Activated naive CD4-positive, alpha-beta T cell treated with anti-CD3 and anti-CD28 coated beads, Interleukin-2, amount 50 U/mL, for 24 hours (primary cell): ENCODE data around the gene AKR1A1.
A peak's percentile ranks its signal among the peaks of the same experiment; 100 is the strongest.
"Not testable (repeated sequence)": the region's sequence is repeated elsewhere in the genome, so short reads cannot be mapped to it uniquely, and the experiment has no call there.

ENCODE experiments used
- H3K27ac Mint-ChIP-seq: one replicate; pipeline ENCODE4 v1.8.0; 2021; ENCODE audit warnings: mild to moderate bottlenecking, mixed read lengths
- H3K27me3 Mint-ChIP-seq: one replicate; pipeline ENCODE4 v1.8.0; 2021; ENCODE audit warnings: mixed read lengths
- H3K36me3 Mint-ChIP-seq: one replicate; pipeline ENCODE4 v1.8.0; 2021; ENCODE audit warnings: mixed read lengths
- H3K4me1 Mint-ChIP-seq: one replicate; pipeline ENCODE4 v1.8.0; 2021; ENCODE audit warnings: mixed read lengths
- H3K4me3 Mint-ChIP-seq: one replicate; pipeline ENCODE4 v1.8.0; 2021; ENCODE audit warnings: mild to moderate bottlenecking, mixed read lengths
- H3K9me3 Mint-ChIP-seq: one replicate; pipeline ENCODE4 v1.8.0; 2021; ENCODE audit warnings: mixed read lengths

Gene AKR1A1

GRCh38 chr1:45518910-45519309 lies 31.7 kb upstream of the AKR1A1 start:
- Mint-ChIP-seq H3K9me3 (no peaks in the 10 kb centered on the region), H3K4me3 (peak overlapping the region; percentile 97), H3K27ac (peak overlapping the region; percentile 62), H3K27me3 (no peaks in the 10 kb centered on the region), H3K36me3 (peaks cover 12% of the 10 kb centered on the region), H3K4me1 (peaks cover 49% of the 10 kb centered on the region)

- H3K9me3 Mint-ChIP-seq, H3K27me3 Mint-ChIP-seq: not testable (repeated sequence)
- H3K4me1 Mint-ChIP-seq: peaks cover 49% of the 10 kb centered on the region
- H3K4me3 Mint-ChIP-seq: peak overlapping the region; percentile 97
- H3K36me3 Mint-ChIP-seq: peaks cover 11% of the 10 kb centered on the region
- H3K27ac Mint-ChIP-seq: peak overlapping the region; percentile 46
Measured at GRCh38 chr1:45519774-45520173, 30.9 kb upstream of the AKR1A1 start.

DNA sequence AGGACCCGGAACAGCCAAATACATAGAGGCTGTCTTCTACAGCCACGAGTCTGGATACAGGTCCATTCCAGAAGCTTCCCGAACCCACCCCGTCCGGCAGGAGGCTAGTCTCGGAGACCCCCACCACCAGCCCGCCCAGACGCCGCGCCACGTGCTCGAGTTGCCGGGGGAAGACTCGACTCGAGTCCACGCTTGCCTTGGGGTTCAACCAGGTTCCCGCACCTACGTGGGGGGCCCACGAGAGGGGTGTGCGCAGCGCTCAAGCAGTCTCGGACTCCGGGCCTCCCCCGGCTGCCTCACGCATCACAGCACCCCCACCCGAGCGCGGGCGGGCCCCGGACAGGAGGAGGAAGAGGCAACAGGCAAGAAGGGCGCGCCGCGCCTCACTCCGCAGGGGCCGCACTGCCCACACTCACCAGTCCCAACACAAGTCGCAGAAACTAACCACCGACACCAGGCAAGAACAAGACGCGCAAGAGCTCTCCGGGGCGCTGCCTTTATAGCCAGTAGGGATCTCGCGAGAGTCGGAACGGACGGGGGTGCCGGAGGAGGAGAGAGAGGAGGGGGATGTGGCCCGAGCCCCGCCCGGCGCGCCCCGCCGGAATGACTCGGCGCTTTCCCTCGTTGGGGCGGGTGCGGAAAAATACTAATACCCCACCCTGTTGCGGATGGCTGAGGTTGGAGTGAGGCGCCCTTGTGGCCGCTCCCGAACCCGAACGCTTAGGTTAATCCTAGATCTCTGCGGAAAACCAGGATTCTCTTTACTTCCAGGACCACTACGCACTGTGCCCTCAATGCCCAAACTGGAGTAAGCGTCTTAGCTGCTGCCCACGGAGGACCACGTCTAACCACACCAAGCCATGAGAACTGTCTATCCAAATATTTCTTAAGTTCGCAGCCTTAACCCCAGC lies 29.0 kb upstream of the AKR1A1 start, which contains the start of gene PRDX1:
PRDX1 (minus strand) TSS at position 472 of the 911 bp plus-strand sequence. CDS start 2,841 bp downstream, outside the sequence.
- Mint-ChIP-seq H3K9me3 (no peaks in the 10 kb centered on the region), H3K4me1 (peaks cover 37% of the 10 kb centered on the region), H3K4me3 (peak within 1 kb of the TSS; percentile 97), H3K27ac (peak within 1 kb of the TSS; percentile 95), H3K27me3 (no peaks in the 10 kb centered on the region), H3K36me3 (peaks cover 2% of the 10 kb centered on the region)

- peaks cover 1% of the 10 kb centered on the region for H3K36me3 Mint-ChIP-seq
- no peaks in the 10 kb centered on the region for H3K27me3 Mint-ChIP-seq
- H3K9me3 Mint-ChIP-seq: no peaks in the 10 kb centered on the region
- peak overlapping the region; percentile 97 for H3K4me3 Mint-ChIP-seq
- peaks cover 33% of the 10 kb centered on the region for H3K4me1 Mint-ChIP-seq
- H3K27ac Mint-ChIP-seq: peak overlapping the region; percentile 95
Measured at GRCh38 chr1:45522324-45523104, 28.1 kb upstream of the AKR1A1 start.

DNA sequence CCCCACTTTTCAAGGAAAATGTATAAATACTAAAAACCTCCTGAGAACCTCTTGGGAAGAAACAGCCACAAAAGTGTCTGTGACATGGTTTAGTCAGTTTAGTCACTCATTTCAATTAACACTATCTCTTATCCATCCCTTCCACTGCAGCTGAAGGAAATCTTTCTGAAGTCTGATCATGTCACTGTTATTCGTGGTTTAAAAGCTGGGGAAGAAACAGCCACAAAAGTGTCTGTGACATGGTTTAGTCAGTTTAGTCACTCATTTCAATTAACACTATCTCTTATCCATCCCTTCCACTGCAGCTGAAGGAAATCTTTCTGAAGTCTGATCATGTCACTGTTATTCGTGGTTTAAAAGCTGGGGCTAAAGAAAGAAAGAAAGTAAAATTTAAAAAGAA lies 27.1 kb upstream of the AKR1A1 start:
- peak overlapping the region; percentile 52 for H3K27ac Mint-ChIP-seq
- H3K27me3 Mint-ChIP-seq, H3K9me3 Mint-ChIP-seq, H3K4me3 Mint-ChIP-seq, H3K36me3 Mint-ChIP-seq: not testable (repeated sequence)
- H3K4me1 Mint-ChIP-seq: peaks cover 32% of the 10 kb centered on the region

- not testable (repeated sequence) for H3K9me3 Mint-ChIP-seq, H3K27me3 Mint-ChIP-seq, H3K4me3 Mint-ChIP-seq, H3K36me3 Mint-ChIP-seq, H3K27ac Mint-ChIP-seq
- H3K4me1 Mint-ChIP-seq: peaks cover 27% of the 10 kb centered on the region
Measured at GRCh38 chr1:45523975-45524374, 26.7 kb upstream of the AKR1A1 start.

GRCh38 chr1:45526135-45526644 lies 24.4 kb upstream of the AKR1A1 start:
- Mint-ChIP-seq H3K27me3 (no peaks in the 10 kb centered on the region), H3K9me3 (no peaks in the 10 kb centered on the region), H3K4me3 (no peak overlapping the region), H3K27ac (no peak overlapping the region), H3K4me1 (peaks cover 22% of the 10 kb centered on the region), H3K36me3 (no peaks in the 10 kb centered on the region)

DNA sequence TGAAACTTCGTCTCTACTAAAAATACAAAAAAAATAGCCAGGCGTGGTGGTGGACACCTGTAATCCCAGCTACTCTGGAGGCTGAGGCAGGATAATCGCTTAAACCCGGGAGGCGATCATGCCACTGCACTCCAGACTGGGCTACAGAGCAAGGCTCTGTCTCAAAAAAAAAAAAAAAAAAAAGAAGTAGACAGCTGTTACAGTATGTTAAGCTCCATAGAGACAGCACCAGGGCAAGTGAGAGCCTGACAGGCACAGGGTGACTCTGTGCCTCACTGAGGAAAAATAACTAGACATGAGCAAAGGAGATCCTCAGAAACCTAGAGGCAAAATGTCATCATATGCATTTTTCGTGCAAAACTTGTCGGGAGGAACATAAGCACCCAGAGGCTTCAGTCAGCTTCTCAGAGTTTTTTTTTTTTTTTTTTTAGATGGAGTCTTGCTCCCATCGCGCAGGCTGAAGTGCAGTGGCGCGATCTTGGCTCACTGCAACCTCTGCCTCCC lies 19.9 kb upstream of the AKR1A1 start:
- Mint-ChIP-seq H3K4me3 (no peak overlapping the region), H3K27ac (no peak overlapping the region), H3K36me3 (no peaks in the 10 kb centered on the region), H3K27me3 (no peaks in the 10 kb centered on the region), H3K9me3 (no peaks in the 10 kb centered on the region), H3K4me1 (no peaks in the 10 kb centered on the region)

DNA sequence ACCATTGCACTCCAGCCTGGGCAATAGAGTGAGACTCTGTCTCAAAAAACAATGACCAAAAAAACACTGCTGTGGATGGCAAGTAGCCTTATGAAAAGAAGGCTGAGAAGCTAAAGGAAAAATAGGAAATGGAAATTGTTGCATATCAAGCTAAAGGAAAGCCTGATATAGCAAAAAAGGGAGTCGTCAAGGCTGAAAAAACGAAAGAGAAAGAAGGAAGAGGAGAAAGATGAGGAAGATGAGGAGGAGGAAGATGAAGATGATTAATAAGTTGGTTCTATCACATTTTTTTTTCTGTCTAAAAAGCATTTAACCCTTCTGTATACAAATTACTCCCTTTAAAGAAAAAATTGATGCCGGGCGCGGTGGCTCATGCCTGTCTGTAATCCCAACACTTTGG lies 18.8 kb upstream of the AKR1A1 start:
- H3K27me3 Mint-ChIP-seq: no peaks in the 10 kb centered on the region
- no peak overlapping the region for H3K27ac Mint-ChIP-seq
- peaks cover 4% of the 10 kb centered on the region for H3K4me1 Mint-ChIP-seq
- no peaks in the 10 kb centered on the region for H3K9me3 Mint-ChIP-seq
- H3K4me3 Mint-ChIP-seq: no peak overlapping the region
- no peaks in the 10 kb centered on the region for H3K36me3 Mint-ChIP-seq

DNA sequence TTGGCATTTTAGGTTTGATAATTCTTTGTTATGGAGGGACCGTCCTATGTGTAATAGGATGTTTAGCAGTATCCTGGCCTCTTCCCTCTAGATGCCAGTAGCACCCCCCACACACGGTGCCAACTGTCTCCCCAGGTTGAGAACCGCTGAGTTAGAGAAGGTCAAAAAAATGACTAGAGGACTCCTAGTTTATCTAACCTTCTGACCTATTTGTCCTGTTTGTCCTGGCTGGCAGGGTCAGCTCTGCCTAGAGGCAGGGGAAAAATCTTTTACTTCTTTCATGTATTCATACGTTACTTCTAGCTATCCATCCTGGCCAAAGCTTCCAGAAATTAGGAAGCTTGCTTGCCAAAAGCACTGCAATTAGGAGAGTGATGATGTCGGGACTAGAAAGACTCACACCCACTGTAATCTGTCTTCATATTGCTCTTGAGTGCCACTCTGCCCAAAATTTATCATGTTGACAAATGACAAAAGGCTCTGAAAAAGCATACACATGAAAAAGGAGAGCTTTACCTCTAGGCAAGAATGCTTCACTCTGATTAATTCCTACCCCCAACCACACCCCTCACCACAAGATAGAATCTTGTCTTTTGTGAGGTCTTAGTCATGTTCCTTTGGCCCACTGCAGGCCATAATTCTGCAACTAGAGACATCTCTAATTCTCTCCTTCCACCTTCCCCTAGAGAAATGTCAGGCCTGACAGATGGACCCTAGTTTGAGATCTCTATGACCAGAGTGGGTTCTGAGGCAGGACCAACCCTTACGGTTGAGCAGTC lies 14.4 kb upstream of the AKR1A1 start:
- Mint-ChIP-seq H3K9me3 (no peaks in the 10 kb centered on the region), H3K4me3 (no peak overlapping the region), H3K36me3 (no peaks in the 10 kb centered on the region), H3K27me3 (no peaks in the 10 kb centered on the region), H3K4me1 (peaks cover 4% of the 10 kb centered on the region), H3K27ac (no peak overlapping the region)

GRCh38 chr1:45536886-45537285 lies 13.7 kb upstream of the AKR1A1 start:
- Mint-ChIP-seq H3K4me3 (no peak overlapping the region), H3K27ac (no peak overlapping the region), H3K36me3 (no peaks in the 10 kb centered on the region), H3K9me3 (no peaks in the 10 kb centered on the region), H3K4me1 (peaks cover 4% of the 10 kb centered on the region), H3K27me3 (no peaks in the 10 kb centered on the region)

GRCh38 chr1:45541193-45541592 lies 9.4 kb upstream of the AKR1A1 start:
- Mint-ChIP-seq H3K9me3 (no peaks in the 10 kb centered on the region), H3K4me1 (peaks cover 40% of the 10 kb centered on the region), H3K4me3 (peak overlapping the region; percentile 27), H3K27ac (no peak overlapping the region), H3K36me3 (no peaks in the 10 kb centered on the region), H3K27me3 (no peaks in the 10 kb centered on the region)

GRCh38 chr1:45542591-45542990 lies 8.0 kb upstream of the AKR1A1 start:
- Mint-ChIP-seq H3K4me3 (no peak overlapping the region), H3K36me3 (no peaks in the 10 kb centered on the region), H3K27me3 (no peaks in the 10 kb centered on the region), H3K27ac (peak overlapping the region; percentile 4), H3K9me3 (no peaks in the 10 kb centered on the region), H3K4me1 (peaks cover 38% of the 10 kb centered on the region)

DNA sequence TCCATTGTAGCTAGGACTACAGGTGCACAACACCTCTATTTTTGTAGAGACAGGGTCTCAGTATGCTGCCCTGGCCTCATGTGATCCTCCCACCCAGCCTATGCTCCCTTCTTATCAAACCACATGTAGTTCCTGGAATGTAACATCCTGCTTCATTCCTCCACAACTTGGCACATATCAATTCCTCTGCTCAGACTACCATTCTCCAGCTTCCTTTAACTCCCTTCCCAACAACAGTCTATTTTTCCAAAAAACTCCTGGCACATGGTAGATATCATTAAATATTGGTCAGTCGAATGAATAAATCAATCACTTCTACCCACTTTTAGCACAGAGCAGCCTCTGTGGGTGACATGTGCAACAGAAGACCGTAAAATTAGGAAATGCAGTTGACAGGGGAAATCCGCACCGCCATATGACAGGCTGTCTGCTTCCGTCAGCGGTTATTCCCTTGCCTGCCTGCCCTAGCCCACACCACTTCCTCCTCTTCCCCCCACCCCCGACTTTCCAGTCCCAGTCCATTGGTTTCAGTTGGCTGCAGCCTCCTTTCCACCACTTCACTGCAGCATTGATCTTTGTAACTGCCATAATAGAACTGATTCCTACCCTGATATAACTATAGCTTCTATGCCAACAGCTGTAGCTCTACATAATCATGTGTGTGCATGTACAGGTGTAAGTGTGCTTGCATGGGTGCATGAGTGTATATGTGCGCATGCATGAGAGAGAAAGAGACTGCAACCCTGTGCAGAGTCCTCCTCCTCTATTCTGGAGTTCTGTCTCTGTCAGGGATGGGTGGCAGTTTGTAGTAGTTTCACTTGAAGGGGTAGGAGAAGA lies 6.8 kb upstream of the AKR1A1 start:
- H3K4me1 Mint-ChIP-seq: peaks cover 38% of the 10 kb centered on the region

More for the DNA sequence above, 6.8 kb upstream of the AKR1A1 start:
- no peaks in the 10 kb centered on the region for H3K27me3 Mint-ChIP-seq
- peak overlapping the region; percentile 83 for H3K4me3 Mint-ChIP-seq
- peak overlapping the region; percentile 90 for H3K27ac Mint-ChIP-seq
- H3K36me3 Mint-ChIP-seq: no peaks in the 10 kb centered on the region
- no peaks in the 10 kb centered on the region for H3K9me3 Mint-ChIP-seq
